HG02763 (cell line): ENCODE data around the gene ITGA8.

ENCODE experiments used
- ATAC-seq: cut with Tn5 transposase; IDR thresholded peaks from one replicate; pipeline ENCODE4 v1.9.1; 2021; ENCODE audit warnings: mild to moderate bottlenecking, moderate library complexity; ENCODE audit not compliant: unreplicated experiment

The ITGA8 gene

DNA sequence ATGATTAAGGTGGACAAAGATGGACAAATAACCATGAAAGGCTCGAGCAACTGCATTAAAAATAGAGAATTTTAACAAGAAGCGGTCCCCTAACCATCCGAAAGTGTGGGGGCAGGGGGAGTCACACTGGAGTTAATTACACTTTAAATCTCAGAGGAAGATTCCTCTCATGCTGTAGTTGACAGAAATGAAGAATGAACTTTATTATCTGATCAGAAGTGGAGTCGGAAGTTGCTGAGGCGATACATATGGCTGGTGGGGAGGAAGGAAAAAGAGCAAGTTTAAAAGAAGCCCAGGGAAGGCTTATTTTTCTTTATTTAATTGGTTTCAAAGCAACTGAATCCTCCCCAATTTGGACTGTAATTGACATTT, 246.3 kb downstream of the ITGA8 start:
- no peak for ATAC-seq

DNA sequence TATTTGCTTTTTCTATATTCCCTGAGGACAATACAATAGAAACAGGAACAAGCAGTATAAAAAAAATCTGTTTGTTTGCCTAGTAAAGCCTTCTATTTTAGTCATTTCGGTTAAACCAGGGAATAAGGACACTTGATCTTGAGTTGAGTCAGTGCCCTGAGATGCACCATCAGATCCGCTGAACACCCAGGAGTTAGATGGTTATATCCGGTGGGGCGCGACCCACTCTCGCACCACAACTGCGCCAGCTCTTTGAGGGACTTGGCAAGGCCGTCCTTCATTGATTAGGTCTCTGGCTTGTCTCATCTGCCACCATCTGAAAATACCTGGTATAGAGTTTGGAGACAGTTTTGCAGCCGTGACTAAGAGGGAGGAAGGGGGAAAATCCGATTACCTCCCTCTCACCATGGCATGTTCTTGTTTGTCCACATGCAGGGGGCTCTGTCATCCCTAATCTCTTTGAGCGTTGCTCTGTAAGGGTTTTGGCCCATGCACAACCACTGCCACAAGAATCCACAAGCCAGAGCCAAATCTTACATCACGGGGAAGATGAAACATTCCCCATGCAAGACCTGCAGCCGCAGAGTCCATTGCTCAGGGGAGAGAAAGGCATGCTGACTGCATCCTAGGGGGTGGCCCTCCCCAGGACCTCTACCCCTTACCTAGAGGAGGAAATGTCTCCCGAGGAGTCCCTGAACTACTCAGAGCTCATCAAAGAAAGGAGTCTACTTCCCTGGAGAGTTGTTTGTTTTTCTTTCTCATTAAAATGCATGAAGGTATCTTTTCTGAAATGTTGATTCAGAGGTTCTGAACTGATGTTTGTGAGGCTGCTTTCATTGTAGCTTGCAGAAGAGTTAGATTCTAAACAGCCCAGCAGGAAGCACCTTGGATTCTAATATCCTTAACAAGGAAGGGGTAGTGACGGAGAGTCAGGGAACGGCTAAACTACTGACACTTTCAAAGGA, 247.0 kb downstream of the ITGA8 start:
- no peak for ATAC-seq

DNA sequence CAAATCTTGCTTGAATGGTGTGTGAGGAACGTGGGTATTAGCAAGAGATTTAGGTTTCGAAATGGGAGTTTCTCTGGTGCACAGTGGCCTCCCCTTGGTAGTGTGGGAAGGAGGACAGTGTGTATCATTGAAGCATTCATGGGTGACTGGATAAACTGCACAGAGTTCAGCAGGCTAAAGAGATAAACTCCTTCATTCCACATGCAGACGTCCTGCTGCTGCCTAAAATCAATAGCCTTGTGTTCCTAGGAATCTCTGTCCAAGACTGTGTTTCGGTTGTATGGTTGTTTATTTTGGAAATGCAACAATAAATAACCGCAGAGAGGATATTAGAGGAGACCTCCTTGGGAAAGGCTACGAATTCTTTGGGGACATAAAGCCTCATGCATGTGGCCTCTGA, 247.7 kb downstream of the ITGA8 start:
- no peak for ATAC-seq

DNA sequence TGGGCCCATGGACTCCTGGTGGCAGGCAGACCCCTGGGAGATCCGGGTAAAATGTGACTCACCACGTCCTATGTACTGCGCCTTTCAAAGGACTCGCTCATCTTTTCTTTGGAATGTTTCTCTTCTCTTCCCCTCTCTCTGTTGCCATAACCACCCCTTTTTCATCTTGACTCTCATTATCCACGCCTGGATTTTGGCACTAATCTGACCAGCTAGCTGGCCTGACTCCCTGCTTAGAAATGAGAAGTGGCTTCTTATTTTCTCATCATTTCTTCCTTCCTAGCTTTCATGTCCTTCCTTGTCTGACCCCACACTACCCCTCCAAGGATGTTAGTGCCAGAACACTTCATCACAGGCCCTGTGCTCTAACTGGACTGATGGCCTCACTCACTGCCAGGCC, 250.6 kb downstream of the ITGA8 start:
- no peak for ATAC-seq

DNA sequence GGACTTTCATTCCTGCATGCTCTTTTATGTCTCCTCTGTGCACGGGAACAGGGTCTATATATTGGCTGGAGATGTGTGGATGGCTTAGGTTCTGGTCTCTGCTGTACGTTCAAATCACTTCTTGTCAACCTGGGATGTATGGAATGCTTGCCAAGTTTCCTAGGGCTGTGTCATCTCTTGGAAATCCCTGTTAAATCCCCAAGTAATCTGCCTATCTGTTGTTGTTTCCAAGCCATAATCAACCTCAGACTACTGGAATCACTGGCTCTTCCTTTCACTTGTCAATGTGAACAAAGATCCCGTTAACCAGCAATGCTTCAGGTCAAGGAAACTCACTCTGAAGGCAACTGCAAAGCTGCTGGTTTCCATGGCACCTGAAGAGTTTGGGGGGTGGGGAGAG, 255.3 kb downstream of the ITGA8 start:
- ATAC-seq = no peak
